SK-N-DZ (cell line): ENCODE measurements around the gene IFT122.
"Not testable (repeated sequence)": the region's sequence is repeated elsewhere in the genome, so short reads cannot be mapped to it uniquely, and the experiment has no call there.

Source experiments
- DNase-seq: peaks from one replicate; pipeline ENCODE4 v3.0.0-alpha.2; 2015; ENCODE audit warnings: low spot score

The IFT122 gene

DNA sequence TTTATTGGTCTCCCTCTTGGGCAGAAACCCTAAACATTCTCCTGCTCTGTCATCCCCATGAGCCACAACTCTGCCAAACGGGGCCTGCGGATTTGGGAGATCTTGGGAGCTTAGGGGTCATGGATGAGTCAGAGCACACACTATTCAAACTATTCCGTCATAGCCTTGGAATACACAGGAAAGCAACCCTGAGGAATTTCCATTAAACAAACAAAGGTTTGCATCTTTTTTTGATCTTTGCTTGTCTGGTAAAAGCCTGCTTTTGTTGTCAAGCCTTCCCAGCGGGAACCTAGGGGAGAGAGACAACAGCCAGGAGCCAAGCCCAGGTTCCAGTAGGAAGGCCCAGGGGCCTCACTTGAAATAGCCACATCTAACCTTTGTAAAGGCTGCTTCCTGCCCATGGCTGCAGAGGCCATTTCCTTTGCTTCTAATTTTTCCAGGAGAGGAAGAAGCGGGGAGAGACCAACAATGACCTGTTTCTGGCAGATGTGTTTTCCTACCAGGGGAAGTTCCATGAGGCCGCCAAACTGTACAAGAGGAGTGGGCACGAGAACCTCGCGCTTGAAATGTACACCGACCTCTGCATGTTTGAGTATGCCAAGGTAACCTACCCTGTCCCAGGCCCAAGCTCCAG lies 55.1 kb downstream of the IFT122 start:
- DNase-seq: not testable (repeated sequence)

DNA sequence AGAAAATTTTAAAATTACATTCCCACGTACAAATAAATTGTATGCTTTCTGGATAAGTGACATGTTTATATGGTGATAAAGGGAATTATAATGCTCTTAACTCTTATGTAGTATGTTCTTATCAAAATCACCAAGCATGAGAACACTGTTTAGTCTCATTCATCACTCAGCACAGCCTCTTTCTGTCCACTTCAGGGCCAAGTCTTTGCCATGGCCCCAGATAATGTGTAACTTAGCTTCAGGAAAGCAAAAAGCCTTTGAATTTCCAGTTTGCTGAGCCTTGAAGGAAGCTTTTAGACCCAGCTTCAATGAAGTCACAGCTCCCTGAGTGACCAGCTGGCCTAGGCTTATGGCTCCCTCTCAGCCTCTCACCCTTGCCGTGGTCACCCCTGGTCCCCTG lies 57.9 kb downstream of the IFT122 start:
- DNase-seq: not testable (repeated sequence)

GRCh38 chr3:129498603-129499488 lies 58.8 kb downstream of the IFT122 start:
- not testable (repeated sequence) for DNase-seq

DNA sequence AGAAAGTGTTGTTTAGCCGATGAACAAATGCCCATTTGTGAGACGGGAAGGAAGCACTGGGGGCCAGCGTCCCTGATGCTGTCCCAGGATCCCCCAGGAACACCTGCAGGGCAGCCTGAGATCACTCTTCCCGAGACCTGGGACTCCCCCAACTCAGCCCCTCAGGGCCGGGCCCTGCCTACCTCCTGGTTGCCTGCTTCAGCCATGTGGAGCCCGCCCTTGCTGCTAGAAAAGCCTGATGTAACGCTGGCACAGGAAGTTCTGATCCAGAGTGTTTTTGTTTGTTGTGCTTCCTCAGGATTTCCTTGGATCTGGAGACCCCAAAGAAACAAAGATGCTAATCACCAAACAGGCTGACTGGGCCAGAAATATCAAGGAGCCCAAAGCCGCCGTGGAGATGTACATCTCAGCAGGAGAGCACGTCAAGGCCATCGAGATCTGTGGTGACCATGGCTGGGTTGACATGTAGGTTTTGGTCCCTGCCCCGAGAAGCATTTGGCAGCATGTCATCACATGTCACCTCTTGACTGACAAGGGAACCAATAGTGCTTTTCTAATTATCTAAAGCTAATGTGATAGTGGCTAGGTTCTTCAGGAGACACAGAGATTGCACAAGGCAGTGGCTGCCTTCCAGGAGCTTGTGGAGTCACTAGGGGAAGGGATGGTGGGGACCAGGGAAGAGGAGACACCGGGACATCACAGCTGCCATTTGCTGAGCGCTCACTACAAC lies 59.7 kb downstream of the IFT122 start:
- not testable (repeated sequence) for DNase-seq

- DNase-seq: no peak
These were observed 60.3 kb downstream of the IFT122 start for GRCh38 chr3:129500334-129500658.

DNA sequence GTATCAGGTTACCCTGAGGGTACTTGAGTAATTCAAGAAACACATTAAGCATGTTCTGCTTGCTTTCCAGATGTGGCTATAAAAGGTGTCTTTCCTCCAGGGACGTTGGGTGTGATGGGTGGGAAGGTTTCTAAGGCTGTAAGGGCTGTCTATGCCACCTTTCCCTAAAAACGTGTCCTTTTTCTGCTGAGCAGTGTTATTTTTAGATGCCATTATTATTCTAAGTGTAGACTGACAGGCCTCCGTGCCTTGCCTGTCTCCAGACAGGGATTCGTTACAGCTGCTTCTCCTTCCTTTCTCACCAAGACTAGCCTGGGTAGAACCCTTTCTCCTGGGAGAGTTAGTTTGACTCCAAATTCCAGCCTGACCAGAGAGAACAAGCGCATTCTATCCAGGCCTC lies 61.6 kb downstream of the IFT122 start:
- DNase-seq: no peak

DNA sequence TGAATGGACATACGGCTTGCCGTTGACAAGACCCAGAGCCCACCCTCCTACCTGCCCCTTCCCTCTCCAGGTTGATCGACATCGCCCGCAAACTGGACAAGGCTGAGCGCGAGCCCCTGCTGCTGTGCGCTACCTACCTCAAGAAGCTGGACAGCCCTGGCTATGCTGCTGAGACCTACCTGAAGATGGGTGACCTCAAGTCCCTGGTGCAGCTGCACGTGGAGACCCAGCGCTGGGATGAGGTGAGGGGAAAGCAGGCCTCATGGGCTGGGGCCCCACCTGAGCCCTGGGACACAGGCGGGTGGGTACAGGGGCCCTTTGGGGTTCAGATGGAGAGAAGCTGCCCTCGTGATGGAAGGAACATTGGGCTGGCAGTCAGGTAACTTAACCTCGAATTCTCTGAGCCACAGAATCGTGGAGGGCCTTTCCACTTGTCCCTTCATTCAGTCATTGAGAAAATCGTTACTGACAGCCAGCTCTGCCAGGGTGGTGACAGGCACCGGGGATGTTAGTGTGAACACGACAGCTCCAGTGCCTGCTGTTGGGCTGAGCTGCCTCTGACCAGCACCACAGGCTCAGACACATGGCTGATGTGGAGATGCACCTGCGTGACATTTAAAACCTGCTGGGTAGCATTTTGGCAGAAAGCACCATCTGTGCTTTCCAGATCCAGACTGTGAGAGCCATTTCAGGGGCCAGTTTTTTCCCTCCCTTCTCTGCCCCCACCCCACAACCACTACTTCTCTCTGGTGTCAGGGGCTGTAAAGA lies 62.8 kb downstream of the IFT122 start:
- DNase-seq: no peak

GRCh38 chr3:129503471-129504291 lies 63.7 kb downstream of the IFT122 start:
- no peak for DNase-seq

- DNase-seq: no peak
These were observed 64.6 kb downstream of the IFT122 start for GRCh38 chr3:129504471-129505100.

GRCh38 chr3:129505341-129505740 lies 65.3 kb downstream of the IFT122 start:
- DNase-seq: no peak

GRCh38 chr3:129506231-129506742 lies 66.3 kb downstream of the IFT122 start:
- DNase-seq: peak; percentile 55

DNA sequence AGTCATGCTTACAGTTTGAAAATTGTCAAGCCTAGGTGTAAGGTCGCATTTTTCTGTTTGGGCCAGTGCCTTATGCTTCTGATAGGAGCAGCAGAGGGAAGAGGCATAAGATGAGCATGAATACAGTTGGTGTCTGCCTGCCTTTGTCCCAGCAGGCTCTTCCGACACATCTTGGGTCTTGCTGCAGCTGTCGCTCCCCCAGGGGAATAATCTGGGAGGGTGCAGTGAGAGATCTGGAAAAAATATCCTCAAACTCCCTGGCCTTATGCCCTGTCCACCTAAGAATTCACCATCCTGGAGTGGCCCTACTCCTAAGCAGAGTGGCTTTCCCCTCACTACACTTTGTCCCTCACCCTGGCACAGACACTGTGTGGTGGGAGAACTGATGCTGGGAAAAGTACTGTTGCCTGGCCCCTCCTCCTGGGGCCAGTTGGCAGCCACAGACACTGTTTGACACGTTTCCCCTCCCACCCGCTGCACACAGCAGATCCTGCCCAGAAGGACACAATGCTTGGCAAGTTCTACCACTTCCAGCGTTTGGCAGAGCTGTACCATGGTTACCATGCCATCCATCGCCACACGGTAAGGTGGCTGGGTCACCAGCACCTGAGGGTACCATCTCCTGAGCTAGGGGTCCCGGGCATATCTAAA lies 67.3 kb downstream of the IFT122 start:
- no peak for DNase-seq

DNA sequence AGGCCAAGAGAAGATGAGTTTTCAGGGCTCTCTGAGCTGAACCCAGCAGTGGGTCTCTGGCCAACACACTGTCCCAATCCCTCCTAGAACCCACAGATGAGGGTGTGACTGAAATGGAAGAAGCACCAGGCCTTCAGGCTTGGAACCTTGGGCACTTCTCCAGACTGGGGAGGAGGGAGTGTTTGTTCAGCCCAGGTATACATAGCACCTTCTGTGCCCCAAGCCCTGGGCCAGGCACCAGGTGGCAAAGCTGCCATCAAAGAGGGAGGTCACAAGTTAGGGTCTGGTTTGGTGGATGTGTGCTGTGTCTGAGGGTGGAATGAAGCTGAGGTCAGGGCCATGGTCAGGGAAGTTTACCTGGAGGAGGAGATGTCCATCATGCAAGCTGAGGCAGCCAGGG lies 72.6 kb downstream of the IFT122 start:
- DNase-seq: no peak

DNA sequence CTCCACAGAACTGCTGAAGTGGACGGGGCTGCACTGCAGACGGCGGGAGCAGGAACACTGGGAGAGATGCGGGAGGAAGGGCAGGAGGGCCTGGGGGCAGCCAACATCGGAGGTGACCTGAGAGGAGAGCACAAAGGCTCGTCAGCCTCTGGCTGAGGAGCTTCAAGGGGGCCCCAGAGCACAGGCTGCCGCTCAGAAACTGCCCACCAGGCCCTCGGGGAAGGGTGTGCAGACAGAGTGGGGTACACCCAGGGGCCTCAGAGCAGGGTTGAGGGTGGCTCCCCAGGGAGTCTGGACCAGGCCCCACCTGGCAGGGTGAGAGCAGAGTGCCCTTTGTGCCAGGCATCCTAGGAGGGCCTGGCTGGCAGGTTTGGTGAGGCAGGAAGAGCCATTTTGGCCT lies 73.7 kb downstream of the IFT122 start:
- no peak for DNase-seq

DNA sequence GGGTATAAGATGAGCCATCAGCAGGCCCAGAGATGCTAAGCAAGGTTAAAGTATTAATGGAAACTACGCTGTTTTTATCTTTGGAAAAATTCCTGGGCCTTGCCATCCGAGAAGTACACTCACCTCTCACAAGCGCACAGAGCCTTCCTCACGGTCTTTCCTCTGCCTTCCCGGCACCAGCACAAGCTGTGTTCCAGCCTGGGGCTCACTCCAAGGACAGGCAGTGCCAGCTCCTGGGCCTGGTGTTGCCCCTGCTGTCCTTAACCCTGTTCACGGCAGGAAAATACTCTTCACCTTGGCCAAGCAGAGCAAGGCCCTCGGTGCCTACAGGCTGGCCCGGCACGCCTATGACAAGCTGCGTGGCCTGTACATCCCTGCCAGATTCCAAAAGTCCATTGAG lies 74.1 kb downstream of the IFT122 start:
- DNase-seq: no peak

- DNase-seq: no peak
These were observed 74.5 kb downstream of the IFT122 start for GRCh38 chr3:129514563-129514962.

GRCh38 chr3:129515108-129515820 lies 75.2 kb downstream of the IFT122 start:
- DNase-seq: not testable (repeated sequence)

GRCh38 chr3:129515821-129516432 lies 75.9 kb downstream of the IFT122 start:
- DNase-seq: not testable (repeated sequence)
